Measurements from ENCODE around the gene SCAMP2.

SCAMP2 gene

DNA sequence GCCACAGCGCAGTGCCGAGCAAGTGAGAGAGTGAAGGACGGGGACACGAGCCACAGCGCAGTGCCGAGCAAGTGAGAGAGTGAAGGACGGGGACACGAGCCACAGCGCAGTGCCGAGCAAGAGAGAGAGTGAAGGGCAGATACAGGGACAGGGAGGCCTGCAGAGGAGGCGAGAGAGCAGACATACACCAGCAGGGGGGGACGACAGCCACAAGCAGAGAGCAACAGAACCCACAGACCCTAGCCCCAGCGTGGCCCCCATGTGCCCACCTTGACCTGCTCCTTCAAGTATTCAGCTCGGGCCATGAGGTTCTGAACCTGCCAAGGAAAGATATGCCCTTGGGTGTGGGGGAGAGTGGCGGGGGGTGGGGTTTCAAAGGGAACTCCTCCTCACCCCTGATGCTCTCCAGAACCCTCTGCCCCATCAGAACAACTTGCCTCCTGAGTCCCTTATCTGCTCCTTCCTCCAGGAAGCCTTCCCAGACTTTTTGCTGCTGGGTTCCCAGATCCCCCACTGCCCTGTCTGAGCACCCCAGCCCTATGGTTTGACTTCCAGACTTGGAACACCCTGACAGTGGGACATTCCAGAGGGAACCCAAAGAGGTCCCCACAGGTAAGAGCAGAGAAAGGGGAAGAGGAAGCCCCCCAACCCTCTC lies 35.6 kb downstream of the SCAMP2 start:
- DNase-seq = peak; percentile 16

DNA sequence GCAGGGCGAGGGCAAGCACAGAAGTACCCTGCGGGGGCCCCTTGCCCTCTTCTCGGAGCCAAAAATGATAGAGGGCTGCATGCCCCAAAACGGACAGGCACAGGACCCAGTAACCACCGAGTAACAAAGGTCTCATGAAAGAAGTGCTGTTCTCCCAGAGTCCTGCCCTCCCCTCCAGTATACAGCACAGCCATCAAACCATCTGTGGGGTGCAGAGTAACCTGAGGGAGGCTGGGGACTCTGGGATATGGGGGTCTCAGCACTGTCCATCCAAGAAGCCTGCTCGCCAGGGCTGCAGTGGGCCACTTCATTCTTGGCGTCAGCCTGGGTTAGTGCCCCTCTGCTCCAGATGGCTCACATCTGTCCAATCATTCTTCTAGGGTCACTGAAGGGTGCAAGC lies 36.3 kb downstream of the SCAMP2 start:
- DNase-seq = no peak

DNA sequence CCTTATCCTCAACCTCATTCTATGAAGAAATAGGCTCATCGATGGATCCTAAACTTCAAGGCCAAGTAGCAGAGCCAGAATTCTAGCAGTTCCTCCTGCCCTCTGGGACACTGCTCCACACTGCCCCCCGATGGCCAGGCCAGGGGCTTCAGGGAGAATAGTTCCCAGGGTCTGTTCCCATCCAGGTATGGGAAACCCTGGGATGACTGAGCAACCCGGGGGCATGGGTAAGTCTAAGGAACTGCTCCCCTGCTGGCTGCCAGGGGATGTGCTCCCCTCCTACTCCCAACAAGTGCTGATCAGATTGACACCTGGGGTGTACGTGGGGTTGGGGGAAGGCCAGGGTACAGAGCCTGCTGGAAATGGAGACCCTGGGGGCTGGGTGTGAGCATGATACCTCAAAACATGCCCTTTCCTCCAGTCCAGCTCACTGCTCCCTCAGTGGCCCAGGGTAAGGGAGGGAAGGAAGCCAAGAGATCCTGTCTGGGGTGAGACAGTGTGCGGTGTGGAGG lies 37.8 kb downstream of the SCAMP2 start:
- DNase-seq = peak; percentile 58

DNA sequence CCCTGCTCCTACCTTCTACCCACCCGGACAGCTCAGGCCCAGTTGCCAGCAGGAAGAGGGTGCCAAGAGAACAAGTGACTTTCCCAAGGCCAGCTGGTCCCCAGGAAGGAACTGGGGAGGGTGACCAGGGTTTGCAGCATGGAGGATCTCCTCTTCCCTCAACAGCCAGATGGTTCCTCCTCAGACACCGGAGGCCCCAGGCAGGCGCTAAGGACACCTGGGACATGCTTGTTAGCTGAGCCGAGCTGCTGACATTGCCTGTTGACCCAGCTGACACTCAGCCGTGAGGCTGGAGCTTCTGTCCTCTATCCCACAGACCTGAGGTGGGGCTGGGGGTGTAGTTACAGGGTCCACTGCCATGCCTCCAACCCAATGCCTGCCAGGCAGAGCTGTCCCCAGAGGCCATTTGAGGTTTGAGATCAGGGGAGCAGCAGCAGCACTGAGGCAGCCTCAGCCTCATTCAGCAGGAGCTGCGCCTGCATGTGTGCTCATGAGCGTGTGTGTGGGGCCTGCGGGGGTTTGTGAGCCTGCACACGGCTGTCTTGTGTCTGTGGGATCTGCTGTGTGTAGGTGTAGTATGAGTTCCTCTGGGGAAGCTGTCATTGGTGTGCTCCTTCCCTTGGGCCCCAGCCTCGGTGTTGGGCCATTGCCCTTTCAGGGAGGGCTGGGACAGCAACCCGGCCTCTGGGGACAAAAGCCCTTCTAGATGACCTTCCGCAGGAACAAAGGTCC lies 39.6 kb downstream of the SCAMP2 start:
- DNase-seq = no peak

DNA sequence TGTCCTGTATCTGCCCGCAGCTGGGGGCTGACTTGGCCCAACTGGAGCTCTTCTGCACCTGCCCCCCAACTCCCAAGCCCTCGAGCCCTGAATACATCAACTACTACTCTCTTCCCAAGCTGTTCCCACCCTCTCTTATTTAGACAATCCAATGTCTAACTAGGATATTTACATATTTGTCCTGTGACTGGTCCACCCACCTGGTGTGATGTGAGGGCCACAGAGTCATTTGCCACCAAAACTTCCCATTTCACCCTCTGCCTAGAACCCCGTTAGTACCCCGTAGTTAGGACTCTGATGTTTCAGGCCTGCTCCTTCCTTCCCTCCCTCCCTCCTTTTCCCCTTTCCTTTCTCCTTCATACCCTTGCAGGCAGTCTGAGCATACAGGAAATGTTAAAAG lies 40.3 kb downstream of the SCAMP2 start:
- no peak for DNase-seq

DNA sequence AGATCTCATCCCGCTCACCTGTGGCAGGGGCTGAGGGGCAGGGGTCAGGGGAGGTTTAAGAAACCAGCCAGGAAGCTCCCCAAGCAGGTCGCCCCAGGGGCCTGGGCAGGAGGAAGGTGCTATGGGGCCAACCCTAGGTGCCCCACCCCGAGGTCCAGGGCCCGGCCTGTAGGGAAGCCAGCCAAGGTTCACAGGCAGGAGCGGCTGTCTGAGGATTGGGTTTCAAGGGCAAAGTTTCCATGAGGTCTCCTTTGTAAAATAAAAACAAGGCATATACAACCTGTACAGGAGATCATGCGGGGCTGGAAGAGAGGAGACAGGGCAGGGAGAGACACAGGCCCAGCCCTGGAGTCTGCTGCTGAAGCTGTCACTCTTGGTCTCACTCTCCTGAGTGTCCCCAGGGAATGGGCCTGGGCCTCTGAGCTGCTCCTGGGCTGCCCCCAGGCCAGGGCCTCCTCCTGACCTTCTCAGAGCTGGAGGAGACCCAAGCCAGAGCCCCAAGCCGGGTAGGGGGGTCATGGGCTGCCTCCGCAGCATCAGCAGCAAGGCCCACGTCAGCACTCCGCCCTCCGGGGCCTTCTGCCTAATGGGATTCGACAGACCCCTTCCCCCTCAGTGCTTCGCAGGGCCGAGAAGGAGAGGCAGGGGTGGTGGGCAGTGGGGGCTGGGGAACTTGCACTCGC lies 41.2 kb downstream of the SCAMP2 start:
- DNase-seq = no peak

DNA sequence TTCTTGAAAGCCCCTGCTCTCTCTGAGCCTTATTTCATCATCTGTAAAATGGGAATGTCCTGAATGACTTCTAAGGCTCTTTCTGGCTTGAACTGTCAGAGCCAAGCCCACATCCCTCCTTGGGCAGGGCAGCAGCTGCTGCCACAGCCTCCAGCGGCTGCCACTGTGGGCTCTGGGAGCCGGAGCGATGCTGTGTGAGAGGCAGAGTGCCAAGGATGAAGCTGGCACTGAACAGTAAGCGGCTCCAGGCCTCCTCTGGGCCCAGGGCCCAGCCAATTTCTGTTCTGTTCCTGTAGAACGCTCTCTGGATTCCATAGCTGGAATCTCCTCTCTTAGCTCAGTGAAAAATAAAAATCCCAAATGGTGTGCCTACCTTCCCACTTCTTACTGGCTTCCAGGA lies 42.3 kb downstream of the SCAMP2 start:
- DNase-seq = no peak

DNA sequence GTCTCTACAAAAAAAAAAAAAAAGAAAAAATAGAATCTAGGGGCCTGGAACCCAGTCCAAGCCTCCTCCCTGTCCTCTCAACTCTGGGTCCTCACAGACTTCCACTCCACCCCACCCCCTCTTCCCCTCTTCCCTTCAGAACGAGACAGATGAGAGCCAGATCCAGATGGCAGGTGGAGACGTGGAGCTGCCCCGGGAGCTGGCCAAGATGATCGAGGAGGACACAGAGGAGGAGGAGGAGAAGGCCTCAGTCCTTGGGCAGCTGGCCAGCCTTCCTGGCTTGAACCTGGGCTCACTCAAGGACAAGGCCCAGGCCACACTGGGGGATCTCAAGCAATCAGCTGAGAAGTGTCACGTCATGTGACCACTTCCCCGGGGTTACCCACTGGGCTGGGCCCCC lies 43.2 kb downstream of the SCAMP2 start:
- DNase-seq = no peak

DNA sequence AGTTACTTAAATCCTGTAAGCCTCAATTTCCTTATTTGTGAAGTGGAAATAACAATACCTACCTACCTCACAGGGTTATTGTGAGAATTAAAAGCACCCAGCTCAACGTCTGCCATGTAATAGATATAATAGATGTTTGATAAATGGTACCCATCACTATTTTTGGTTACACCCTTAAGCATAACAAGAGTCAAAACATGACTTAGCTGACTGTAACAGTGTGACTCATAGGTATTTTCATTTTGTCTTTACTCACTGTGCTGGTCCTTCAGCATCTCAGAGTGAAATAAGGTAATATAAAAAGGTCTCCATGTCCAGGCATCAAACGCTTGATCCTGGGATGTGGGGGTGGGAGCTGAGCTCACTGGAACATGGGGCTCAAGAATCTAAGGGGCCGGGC lies 43.7 kb downstream of the SCAMP2 start:
- peak; percentile 69 for DNase-seq

DNA sequence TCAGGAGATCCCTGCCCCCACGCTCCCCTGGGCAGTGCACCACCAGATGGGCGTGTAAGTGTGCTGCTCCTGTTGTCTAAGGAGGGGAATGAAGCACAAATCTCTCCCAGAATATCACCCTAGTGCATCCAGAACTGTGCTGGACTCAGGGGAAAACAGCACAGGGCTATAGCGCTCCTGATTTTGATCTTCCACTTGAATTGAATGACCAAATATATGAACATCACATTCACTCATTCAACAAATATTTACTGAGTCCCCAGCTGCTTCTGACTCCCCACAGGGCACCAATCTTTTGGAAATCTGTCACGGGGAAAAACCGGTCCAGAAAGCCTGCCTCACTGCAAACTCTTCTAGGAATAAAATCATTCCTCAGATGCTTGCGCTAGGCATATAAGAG lies 44.3 kb downstream of the SCAMP2 start:
- no peak for DNase-seq

DNA sequence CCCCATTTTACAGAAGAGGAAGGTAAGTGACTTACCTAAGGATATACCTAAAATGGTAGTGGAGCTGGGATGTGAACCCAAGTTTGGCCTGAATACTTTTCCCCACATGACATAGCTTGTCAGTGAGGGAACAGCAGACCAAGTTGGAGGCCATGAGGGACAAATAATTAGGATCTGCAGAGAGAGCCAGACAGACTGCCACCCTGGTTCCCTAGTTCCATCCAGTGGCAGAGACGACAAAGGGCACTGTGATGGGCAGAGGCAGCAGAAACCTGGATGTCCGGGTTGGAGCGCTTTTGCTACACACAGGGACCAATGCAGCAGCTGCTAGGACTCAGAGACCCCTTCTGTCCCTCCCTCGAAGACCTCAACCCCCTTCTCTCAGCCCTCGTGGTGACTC lies 45.6 kb downstream of the SCAMP2 start:
- no peak for DNase-seq

DNA sequence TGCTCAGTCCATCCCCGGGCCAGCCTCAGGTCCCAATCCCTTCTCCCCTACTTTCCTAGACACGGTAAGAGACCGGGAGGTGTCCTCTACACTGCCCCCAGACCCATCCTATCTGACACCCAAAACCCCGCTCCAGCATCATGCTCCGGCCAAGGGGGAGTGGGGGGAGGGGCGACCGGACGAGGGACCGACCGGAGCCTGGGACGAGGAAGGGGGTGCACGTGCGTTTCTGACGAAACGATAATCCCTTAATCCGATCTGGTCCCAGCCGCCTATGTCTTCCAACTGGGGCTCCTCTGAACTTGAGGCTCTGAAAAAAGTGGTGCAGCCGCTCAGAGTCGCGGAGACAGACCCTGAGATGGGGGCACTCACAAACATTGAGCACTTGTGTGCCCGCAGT lies 46.2 kb downstream of the SCAMP2 start:
- DNase-seq = no peak

DNA sequence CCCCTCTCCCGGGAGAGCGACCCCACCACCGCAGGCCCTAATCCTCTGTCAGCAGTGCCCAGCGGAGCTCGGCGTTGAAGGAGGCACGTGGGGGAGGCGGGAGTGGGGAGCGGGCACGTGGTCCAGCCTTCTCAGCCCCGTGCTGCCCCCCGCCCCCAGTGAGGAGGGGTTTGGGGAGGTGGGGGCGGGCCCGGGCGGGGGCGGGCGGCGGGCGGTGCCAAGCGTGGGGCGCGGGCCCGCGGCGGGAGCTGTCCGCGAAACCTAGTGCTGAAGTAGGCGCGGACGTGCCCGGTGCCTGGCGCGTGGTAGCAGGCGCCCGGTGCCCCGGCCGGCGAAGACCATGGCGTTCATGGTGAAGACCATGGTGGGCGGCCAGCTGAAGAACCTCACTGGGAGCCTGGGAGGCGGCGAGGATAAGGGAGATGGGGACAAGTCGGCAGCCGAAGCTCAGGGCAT lies 46.8 kb downstream of the SCAMP2 start, which contains the start of gene CPLX3:
TSS of gene CPLX3 (plus strand) at position 264 of the 456 bp plus-strand sequence. CDS start at position 341, 77 bp downstream.
- DNase-seq = no peak

DNA sequence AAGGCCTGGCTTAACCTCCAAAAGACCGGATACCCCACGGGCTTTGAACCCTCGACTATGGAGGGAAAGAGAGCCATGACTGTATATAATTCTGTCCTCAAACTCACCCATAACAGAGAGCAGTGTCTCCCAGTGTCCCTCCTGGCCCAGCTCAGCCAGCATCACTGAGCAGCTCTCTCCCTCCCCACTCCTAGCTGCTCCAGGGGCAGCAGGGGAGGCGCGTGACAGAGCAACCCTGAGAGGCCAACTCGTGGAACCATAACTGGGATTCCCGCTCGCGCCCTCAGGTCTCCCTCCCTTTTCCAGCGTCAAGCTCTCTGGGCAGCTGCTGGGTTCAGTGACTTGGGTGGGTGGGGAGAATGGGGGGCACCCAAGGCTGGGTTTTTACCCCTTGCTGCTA lies 47.3 kb downstream of the SCAMP2 start:
- no peak for DNase-seq

DNA sequence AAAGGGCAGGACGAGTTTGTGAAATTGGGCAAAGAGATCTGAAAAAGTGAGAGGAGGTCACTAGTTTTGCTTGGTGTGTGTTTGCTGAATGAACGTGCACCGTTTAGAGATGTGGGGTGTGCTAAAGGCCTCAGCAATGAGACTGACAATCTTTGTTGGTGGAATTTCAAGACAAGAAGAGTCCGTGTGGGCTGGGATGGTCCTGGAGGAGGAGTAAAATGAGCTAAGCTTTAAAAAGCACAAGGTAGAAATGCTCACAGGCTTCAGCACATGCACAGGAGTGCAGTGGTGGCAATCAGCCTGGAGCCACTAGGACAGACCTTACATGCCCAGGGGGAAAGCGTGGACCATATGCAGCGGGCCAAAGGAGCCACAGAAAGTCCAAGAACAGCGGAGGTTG lies 48.2 kb downstream of the SCAMP2 start:
- DNase-seq = no peak

DNA sequence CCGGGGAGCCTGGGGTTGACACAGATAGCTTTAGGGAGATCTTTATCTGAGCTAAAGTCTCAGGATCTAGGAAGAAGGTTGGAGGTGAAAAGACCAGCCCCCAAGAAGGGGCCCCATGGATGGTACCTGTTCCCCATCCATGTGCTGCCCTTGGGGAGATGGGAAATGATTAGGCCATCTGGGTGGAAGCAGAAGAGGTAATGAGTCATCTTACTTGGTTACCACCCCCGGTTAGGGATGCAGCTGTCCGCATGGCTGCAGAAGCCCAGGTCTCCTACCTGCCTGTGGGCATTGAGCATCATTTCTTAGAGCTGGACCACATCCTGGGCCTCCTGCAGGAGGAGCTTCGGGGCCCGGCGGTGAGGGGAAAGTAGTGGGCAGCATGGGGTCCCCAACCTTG lies 49.8 kb downstream of the SCAMP2 start:
- DNase-seq = no peak

DNA sequence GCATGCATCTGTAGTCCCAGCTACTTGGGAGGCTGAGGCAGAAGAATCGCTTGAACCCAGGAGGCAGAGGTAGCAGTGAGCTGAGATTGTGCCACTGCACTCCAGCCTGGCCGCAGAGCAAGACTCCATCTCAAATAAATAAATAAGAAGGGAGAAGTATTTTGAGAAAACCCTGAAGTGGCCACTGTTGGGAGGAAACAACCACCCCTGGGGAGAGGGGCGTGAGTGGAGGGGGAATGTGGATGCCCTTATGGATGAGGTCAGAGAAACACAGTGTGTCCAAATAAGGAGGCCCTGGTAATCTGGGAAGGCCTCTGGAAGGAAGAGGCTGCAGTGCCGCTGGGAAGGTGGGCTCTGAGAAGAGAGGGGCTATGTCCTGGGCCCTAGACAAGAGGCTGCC lies 50.9 kb downstream of the SCAMP2 start:
- DNase-seq = no peak

DNA sequence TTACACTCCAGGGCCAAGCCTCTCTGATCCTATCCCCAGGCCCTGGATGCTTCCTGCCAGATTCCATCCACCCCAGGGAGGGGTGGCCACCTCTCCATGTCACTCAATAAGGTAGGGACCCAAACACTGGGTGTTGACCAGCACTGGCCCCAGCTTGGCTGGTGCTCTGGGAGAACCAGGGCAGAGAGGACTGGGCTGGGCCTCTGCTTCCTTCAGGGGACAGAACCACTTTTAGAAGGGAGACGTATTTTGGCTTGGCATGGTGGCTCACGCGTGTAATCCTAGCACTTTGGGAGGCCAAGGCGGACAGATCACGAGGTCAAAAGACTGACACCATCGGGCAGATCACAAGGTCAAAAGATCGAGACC lies 51.4 kb downstream of the SCAMP2 start:
- DNase-seq = no peak

DNA sequence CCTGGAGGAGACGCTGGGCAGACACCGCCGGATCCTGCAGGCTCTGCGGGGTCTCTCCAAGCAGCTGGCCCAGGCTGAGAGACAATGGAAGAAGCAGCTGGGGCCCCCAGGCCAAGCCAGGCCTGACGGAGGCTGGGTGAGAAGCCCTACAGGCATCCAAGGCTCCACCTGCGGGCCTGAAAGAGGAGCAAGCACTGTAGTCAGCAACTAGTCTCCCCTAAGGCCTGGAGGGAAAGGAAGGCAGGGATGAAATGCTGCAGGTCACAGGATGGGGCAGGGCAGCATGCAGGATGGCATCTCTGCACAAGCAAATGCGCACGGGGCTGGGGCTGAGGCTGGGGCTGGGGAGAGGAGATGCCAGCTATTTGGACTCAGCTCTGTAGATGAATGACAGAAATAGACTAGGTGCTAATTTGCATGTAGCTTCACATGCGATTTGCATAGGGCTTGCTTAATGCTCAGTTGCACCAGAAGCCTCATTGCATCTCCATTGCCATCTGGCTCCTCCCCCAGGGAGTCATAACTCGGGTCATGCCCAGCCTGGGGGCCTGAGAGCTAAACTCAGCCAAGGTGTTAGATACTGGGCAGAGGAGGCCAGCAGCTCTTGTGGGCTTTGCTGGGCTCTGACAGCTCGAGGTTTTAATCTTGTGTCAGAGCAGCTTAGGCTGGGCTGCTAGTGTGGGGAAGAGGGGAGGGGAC lies 51.9 kb downstream of the SCAMP2 start:
- DNase-seq = no peak

DNA sequence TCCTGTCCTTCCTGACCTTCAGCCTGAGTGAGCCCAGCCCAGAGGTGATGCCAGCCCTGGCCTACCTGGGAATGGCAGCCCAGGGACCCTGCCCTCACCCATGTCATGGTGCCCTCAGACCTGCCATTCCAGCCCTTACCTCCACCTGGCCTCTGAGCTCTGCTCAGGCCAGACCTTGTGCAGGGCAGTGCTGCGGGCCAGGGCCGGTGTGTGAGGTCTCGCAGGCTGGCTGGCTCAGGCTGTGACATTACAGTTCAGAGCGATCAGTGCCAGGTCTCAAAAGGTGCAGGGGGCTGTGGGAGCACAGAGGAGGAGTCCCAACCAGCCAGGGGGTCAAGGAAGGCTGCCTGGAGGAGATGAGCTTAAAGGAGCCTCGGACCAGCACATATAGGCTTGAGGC lies 53.1 kb downstream of the SCAMP2 start:
- DNase-seq = no peak

DNA sequence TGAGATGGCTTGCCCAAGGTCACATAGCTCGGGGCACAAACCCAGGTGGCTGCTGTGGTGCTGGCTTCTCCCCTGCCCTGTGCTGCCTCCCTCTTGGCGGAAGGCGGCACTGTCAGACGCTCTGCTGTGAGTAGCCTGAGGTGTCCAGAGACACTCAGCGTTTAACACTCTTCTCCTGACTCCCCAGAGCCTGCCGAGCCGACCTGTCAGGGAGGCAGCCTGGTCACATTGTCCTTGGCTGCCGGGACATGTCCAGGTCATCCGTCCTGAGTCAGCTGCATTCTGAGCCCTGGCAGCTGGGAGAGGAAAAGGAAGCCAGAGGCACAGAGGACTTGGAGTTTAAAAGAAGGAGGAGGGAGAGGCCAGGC lies 55.8 kb downstream of the SCAMP2 start:
- no peak for DNase-seq

DNA sequence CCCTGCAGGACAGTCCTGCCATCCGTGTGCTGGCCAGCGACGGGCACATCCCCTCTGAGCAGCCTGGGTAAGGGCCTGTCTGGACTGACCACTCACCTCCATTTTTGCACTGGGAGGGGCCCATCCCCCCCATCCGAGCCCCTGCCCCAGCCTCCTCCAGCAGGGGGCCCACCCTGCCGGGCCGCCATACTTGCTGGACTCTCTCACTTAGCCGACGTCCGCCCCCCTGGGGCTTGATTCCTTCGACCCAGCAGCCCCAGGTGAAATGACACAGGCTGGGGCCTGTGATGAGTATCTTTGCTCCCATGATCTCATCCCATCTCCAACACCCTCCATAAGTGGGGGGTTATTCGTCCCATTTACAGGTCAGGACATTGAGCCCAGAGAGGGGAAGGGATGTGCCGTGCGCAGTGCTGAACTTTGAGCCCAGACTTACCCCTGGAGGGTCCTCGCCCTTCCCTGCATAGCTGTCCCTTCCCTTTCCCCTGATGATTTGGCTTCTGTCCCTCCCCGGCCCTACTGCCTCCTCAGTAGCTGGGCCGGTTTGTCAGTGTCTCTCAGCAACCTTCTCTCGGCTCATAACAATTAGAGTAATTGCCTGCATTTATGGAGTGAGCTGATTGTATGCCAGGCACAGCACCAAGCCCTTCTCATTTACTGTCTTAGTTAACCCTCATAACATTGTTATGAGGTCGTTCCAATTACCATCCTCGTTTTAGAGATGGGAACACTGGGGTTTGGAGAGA lies 56.4 kb downstream of the SCAMP2 start:
- DNase-seq = no peak

DNA sequence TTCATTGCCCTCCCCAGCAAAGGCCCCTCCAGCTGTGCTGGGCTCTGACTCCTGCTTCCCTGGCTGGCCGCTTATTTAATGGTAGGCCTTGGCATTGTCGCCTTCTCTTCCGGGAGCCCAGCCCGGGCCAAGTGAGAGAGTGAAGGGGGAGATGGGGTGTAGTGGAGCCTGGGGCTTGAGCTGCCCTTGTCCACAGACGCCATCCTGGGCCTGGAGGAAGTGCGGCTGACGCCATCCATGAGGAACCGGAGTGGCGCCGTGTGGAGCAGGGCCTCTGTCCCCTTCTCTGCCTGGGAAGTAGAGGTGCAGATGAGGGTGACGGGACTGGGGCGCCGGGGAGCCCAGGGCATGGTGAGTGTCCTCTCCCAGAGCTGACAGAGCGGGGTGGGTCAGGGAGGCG lies 57.2 kb downstream of the SCAMP2 start:
- DNase-seq = no peak

Data from activated CD4-positive, alpha-beta T cell treated with anti-CD3 and anti-CD28 coated beads, Interleukin-10, Interleukin-2, amounts not matched to agents 100 ng/mL and 50 ng/mL, durations not matched to agents 16 hours and 8 hours (primary cell).